CD4-positive, alpha-beta T cell treated with Interferon alpha-2 for 1 hour (primary cell): ENCODE data around the gene L2HGDH.

Source experiments
- DNase-seq, 2 donors: peaks; one replicate each; pipeline ENCODE4 v3.0.0-alpha.2; 2020 to 2022

Gene L2HGDH

GRCh38 chr14:50272498-50272897, 39.5 kb downstream of the L2HGDH start:
- DNase-seq: no peak

GRCh38 chr14:50270932-50271331, 41.1 kb downstream of the L2HGDH start:
- no peak for DNase-seq

GRCh38 chr14:50265029-50265428, 47.0 kb downstream of the L2HGDH start:
- DNase-seq: no peak

GRCh38 chr14:50263321-50263720, 48.7 kb downstream of the L2HGDH start:
- no peak for DNase-seq

GRCh38 chr14:50262865-50263264, 49.2 kb downstream of the L2HGDH start:
- DNase-seq: no peak

GRCh38 chr14:50260511-50260910, 51.5 kb downstream of the L2HGDH start:
- peak; percentile 26 to 57 for DNase-seq

- DNase-seq: no peak
Measured at GRCh38 chr14:50260072-50260471, 52.0 kb downstream of the L2HGDH start.

GRCh38 chr14:50257732-50258131, 54.3 kb downstream of the L2HGDH start:
- no peak for DNase-seq

GRCh38 chr14:50254248-50254647, 57.8 kb downstream of the L2HGDH start:
- DNase-seq: no peak

- no peak for DNase-seq
Measured at GRCh38 chr14:50249136-50249775, 62.8 kb downstream of the L2HGDH start.

GRCh38 chr14:50247245-50247644, 64.8 kb downstream of the L2HGDH start:
- DNase-seq: no peak

GRCh38 chr14:50242566-50243310, 69.3 kb downstream of the L2HGDH start:
- DNase-seq: no peak

- no peak for DNase-seq
Measured at GRCh38 chr14:50242096-50242495, 69.9 kb downstream of the L2HGDH start.

- no peak for DNase-seq
Measured at GRCh38 chr14:50237427-50237826, 74.6 kb downstream of the L2HGDH start.

GRCh38 chr14:50233951-50234250, 78.1 kb downstream of the L2HGDH start:
- DNase-seq: no peak

GRCh38 chr14:50233166-50233950, 78.7 kb downstream of the L2HGDH start:
- DNase-seq: peak in 1 of 2 donors; percentile 28

GRCh38 chr14:50232276-50232642, 79.8 kb downstream of the L2HGDH start:
- no peak for DNase-seq

- DNase-seq: peak; percentile 85 to 88
Measured at GRCh38 chr14:50231475-50232275, 80.4 kb downstream of the L2HGDH start, which contains the start of gene SOS2. TSS of gene SOS2 (minus strand) at chr14:50231578. CDS start at chr14:50231283, 295 bp downstream.

GRCh38 chr14:50230701-50231474, 81.1 kb downstream of the L2HGDH start:
- DNase-seq: peak; percentile 25 to 55

- no peak for DNase-seq
Measured at GRCh38 chr14:50230401-50230700, 81.7 kb downstream of the L2HGDH start.

- no peak for DNase-seq
Measured at GRCh38 chr14:50229681-50230080, 82.3 kb downstream of the L2HGDH start.

GRCh38 chr14:50228313-50228712, 83.7 kb downstream of the L2HGDH start:
- DNase-seq: no peak

- peak in 1 of 2 donors; percentile 14 for DNase-seq
Measured at GRCh38 chr14:50225974-50226297, 86.1 kb downstream of the L2HGDH start.
